Measurements from ENCODE around the gene SF3A2.

The SF3A2 gene

GRCh38 chr19:2255112-2255845 lies 18.7 kb downstream of the SF3A2 start:
- DNase-seq, result no peak

- no peak for DNase-seq
Measured at GRCh38 chr19:2255982-2256685, 19.5 kb downstream of the SF3A2 start, which contains the start of gene JSRP1. Gene JSRP1, minus strand, starts transcription at chr19:2256417. Its CDS starts 1,103 bp downstream, at chr19:2255314.

GRCh38 chr19:2259336-2259735 lies 22.7 kb downstream of the SF3A2 start:
- no peak for DNase-seq

- no peak for DNase-seq
Measured at GRCh38 chr19:2260341-2260805, 23.7 kb downstream of the SF3A2 start.

- no peak for DNase-seq
Measured at GRCh38 chr19:2261438-2262172, 25.0 kb downstream of the SF3A2 start.

- DNase-seq, result no peak
Measured at GRCh38 chr19:2266183-2266993, 29.8 kb downstream of the SF3A2 start.

- DNase-seq, result no peak
Measured at GRCh38 chr19:2268480-2268830, 31.8 kb downstream of the SF3A2 start.

- no peak for DNase-seq
Measured at GRCh38 chr19:2268861-2269243, 32.2 kb downstream of the SF3A2 start.

- DNase-seq, result peak; percentile 74
Measured at GRCh38 chr19:2269244-2270156, 32.9 kb downstream of the SF3A2 start.

GRCh38 chr19:2270157-2270422 lies 33.5 kb downstream of the SF3A2 start:
- no peak for DNase-seq

- DNase-seq, result no peak
Measured at GRCh38 chr19:2270423-2271233, 34.0 kb downstream of the SF3A2 start.

GRCh38 chr19:2271234-2272103 lies 34.8 kb downstream of the SF3A2 start:
- DNase-seq, result no peak

GRCh38 chr19:2273356-2274184 lies 36.9 kb downstream of the SF3A2 start:
- peak; percentile 35 for DNase-seq

GRCh38 chr19:2274185-2274711 lies 37.6 kb downstream of the SF3A2 start:
- DNase-seq, result no peak

GRCh38 chr19:2274931-2275535 lies 38.4 kb downstream of the SF3A2 start:
- DNase-seq, result no peak

GRCh38 chr19:2275588-2276428 lies 39.2 kb downstream of the SF3A2 start:
- DNase-seq, result no peak

GRCh38 chr19:2276429-2276986 lies 39.9 kb downstream of the SF3A2 start:
- DNase-seq, result no peak

All from NCI-H1436 treated with DMSO at 0.1 percent for 48 hours (cell line).